H1 (cell line): Measurements from ENCODE around the gene FANCL. TPM values are rescaled to one million over a fixed set of nuclear protein-coding genes. Genes with fewer than 3 reads are reported as not detected.

Source experiments
- CBX8 ChIP-seq: fragments of 300-800, 300-1000 bp; sonication (generic); IDR thresholded peaks from 2 replicates; pipeline ENCODE4 v1.7.1; 2016; ENCODE audit warnings: low read depth, low read length, borderline replicate concordance
- HDAC6 ChIP-seq: IDR thresholded peaks from one replicate; pipeline ENCODE4 v1.7.1; 2012; ENCODE audit warnings: low read depth, mild to moderate bottlenecking, inconsistent platforms, low read length, moderate library complexity
- KDM1A ChIP-seq: fragments of 200-600, 300-600 bp; sonication (generic); IDR thresholded peaks from 2 replicates; pipeline ENCODE4 v1.7.1; 2016; ENCODE audit warnings: mild to moderate bottlenecking, low read length, borderline replicate concordance
- polyA plus RNA-seq, 7 experiments: library from polyadenylated mRNA; depleted of rRNA in 3 of 7; stranded (reverse) in 5 of 7; unstranded in 2 of 7; fragments of >200 nt in 5 of 7; fragments of 200-250 nt in 2 of 7; gene quantifications; 1 replicate in 5 of 7; 2 replicates in 1 of 7; 4 replicates in 1 of 7; pipeline versions ENCODE4 v1.2.1 to v1.2.3, GENCODE V29; 2011 to 2013; ENCODE audit warnings: missing spikeins in 2 of 7, mixed read lengths in 2 of 7
- total RNA-seq: library from RNA; stranded (reverse); fragmentation: NEBNext Ultra II Directional; extraction: Animal tissue kit (Norgen Biotek cat#: 25700); gene quantifications from 2 replicates; pipeline ENCODE4 v1.2.1, GENCODE V29; 2021

FANCL gene
- total and polyA plus RNA-seq, 2 of the 8 experiments (the other 6 are each of a cell fraction or from before 2014, with no cell fraction given), result 38.7 to 55.9 TPM

DNA sequence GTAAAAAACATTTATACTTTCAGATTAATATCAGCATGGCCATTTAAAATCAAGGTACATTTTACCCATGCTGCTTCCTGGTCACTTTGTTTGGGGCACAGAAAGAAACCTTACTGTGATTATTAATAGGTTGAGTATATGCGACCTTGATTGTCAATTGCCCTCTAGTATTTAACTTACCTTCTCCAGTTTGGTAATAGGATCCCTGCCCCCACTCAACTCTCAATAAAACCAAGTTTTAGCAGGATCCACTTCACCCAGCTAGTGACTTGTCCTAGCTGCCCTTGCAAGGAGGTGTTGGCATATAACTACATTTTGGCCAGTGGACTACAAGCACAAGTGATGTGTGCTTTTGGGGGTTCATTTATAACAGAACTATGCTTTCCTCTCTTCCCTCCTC is 34.3 kb downstream of the FANCL start (continued):
- TF ChIP-seq HDAC6 (no peak), CBX8 (no peak), KDM1A (no peak)
